ENCODE data around the gene PACSIN1. TPM values are rescaled to one million over a fixed set of nuclear protein-coding genes. Genes with fewer than 3 reads are reported as not detected.
"Not testable (repeated sequence)": the region's sequence is repeated elsewhere in the genome, so short reads cannot be mapped to it uniquely, and the experiment has no call there.

The PACSIN1 gene
- total and polyA plus RNA-seq, 2 experiments from 2014 or later = 0.05 to 0.37 TPM

GRCh38 chr6:34475767-34476328 lies 10.0 kb downstream of the PACSIN1 start:
- H3K4me3 ChIP-seq = no peak overlapping the region
- H3K4me2 ChIP-seq = no peak overlapping the region
- no peak overlapping the region for H3K27ac ChIP-seq
- no peaks in the 10 kb centered on the region for H4K20me1 ChIP-seq (ENCODE audit: insufficient read depth, poor library complexity, severe bottlenecking)
- WGBS (ENCODE audit: low lambda C conversion rate, missing lambda C conversion rate) = 80% methylated on average over 7 of the region's 7 CpGs
- DNase-seq (ENCODE audit: low spot score) = no peak
- H3K4me1 ChIP-seq (ENCODE audit: insufficient read depth) = no peaks in the 10 kb centered on the region
- H3K36me3 ChIP-seq (replicated peaks; ENCODE audit: insufficient read depth, low read depth) = no peaks in the 10 kb centered on the region
- TF ChIP-seq EZH2 (IDR thresholded peaks at IDR 0.05; ENCODE audit: borderline replicate concordance) = no peak
- no peak for TF ChIP-seq CTCF (IDR thresholded peaks at IDR 0.05; ENCODE audit: poor library complexity)
- no peak for TF ChIP-seq EZH2phosphoT487 (IDR thresholded peaks at IDR 0.05; ENCODE audit: low read depth, severe bottlenecking, unreplicated experiment)
- no peaks in the 10 kb centered on the region for H3K27me3 ChIP-seq
- no peaks in the 10 kb centered on the region for H3K79me2 ChIP-seq
- H3K9me3 ChIP-seq (ENCODE audit: low read depth) = no peaks in the 10 kb centered on the region
- H3K9me2 ChIP-seq (replicated peaks; ENCODE audit: insufficient read depth) = no peaks in the 10 kb centered on the region
- H2AFZ ChIP-seq = no peak overlapping the region

- H3K4me2 ChIP-seq = no peak overlapping the region
- no peaks in the 10 kb centered on the region for H4K20me1 ChIP-seq (ENCODE audit: insufficient read depth, poor library complexity, severe bottlenecking)
- H3K27ac ChIP-seq = no peak overlapping the region
- H3K4me1 ChIP-seq (ENCODE audit: insufficient read depth) = no peaks in the 10 kb centered on the region
- H3K4me3 ChIP-seq = no peak overlapping the region
- H3K9me2 ChIP-seq (replicated peaks; ENCODE audit: insufficient read depth) = no peaks in the 10 kb centered on the region
- H3K27me3 ChIP-seq = no peaks in the 10 kb centered on the region
- no peak overlapping the region for H2AFZ ChIP-seq
- no peaks in the 10 kb centered on the region for H3K9me3 ChIP-seq (ENCODE audit: low read depth)
- DNase-seq (ENCODE audit: low spot score) = no peak
- H3K36me3 ChIP-seq (replicated peaks; ENCODE audit: insufficient read depth, low read depth) = no peaks in the 10 kb centered on the region
- no peak for TF ChIP-seq EZH2 (IDR thresholded peaks at IDR 0.05; ENCODE audit: borderline replicate concordance)
- 67% methylated on average over 3 of the region's 5 CpGs for WGBS (ENCODE audit: low lambda C conversion rate, missing lambda C conversion rate)
- H3K79me2 ChIP-seq = no peaks in the 10 kb centered on the region
These were observed 10.6 kb downstream of the PACSIN1 start for GRCh38 chr6:34476447-34476846.

- no peaks in the 10 kb centered on the region for H3K27me3 ChIP-seq
- no peak overlapping the region for H3K4me3 ChIP-seq
- H3K9me2 ChIP-seq (replicated peaks; ENCODE audit: insufficient read depth) = no peaks in the 10 kb centered on the region
- H2AFZ ChIP-seq = no peak overlapping the region
- WGBS (ENCODE audit: low lambda C conversion rate, missing lambda C conversion rate) = 75% methylated on average over 5 of the region's 5 CpGs
- H3K9me3 ChIP-seq (ENCODE audit: low read depth) = no peaks in the 10 kb centered on the region
- H3K4me2 ChIP-seq = no peak overlapping the region
- DNase-seq (ENCODE audit: low spot score) = no peak
- H4K20me1 ChIP-seq (ENCODE audit: insufficient read depth, poor library complexity, severe bottlenecking) = no peaks in the 10 kb centered on the region
- H3K27ac ChIP-seq = no peak overlapping the region
- no peaks in the 10 kb centered on the region for H3K4me1 ChIP-seq (ENCODE audit: insufficient read depth)
- TF ChIP-seq CTCF (IDR thresholded peaks at IDR 0.05; ENCODE audit: poor library complexity) (no peak), EZH2phosphoT487 (IDR thresholded peaks at IDR 0.05; ENCODE audit: low read depth, severe bottlenecking, unreplicated experiment) (no peak), EZH2 (IDR thresholded peaks at IDR 0.05; ENCODE audit: borderline replicate concordance) (no peak)
- no peaks in the 10 kb centered on the region for H3K79me2 ChIP-seq
- H3K36me3 ChIP-seq (replicated peaks; ENCODE audit: insufficient read depth, low read depth) = no peaks in the 10 kb centered on the region
These were observed 11.0 kb downstream of the PACSIN1 start for GRCh38 chr6:34476921-34477320.

- DNase-seq (ENCODE audit: low spot score) = no peak
- H3K4me2 ChIP-seq = no peak overlapping the region
- H3K27me3 ChIP-seq = no peaks in the 10 kb centered on the region
- H3K4me3 ChIP-seq = no peak overlapping the region
- no peaks in the 10 kb centered on the region for H3K9me3 ChIP-seq (ENCODE audit: low read depth)
- H3K79me2 ChIP-seq = no peaks in the 10 kb centered on the region
- H3K27ac ChIP-seq = no peak overlapping the region
- TF ChIP-seq EZH2 (IDR thresholded peaks at IDR 0.05; ENCODE audit: borderline replicate concordance) (no peak), EZH2phosphoT487 (IDR thresholded peaks at IDR 0.05; ENCODE audit: low read depth, severe bottlenecking, unreplicated experiment) (no peak), CTCF (IDR thresholded peaks at IDR 0.05; ENCODE audit: poor library complexity) (no peak)
- WGBS (ENCODE audit: low lambda C conversion rate, missing lambda C conversion rate) = 96% methylated on average over 4 of the region's 4 CpGs
- no peak overlapping the region for H2AFZ ChIP-seq
- H4K20me1 ChIP-seq (ENCODE audit: insufficient read depth, poor library complexity, severe bottlenecking) = no peaks in the 10 kb centered on the region
- no peaks in the 10 kb centered on the region for H3K4me1 ChIP-seq (ENCODE audit: insufficient read depth)
- no peaks in the 10 kb centered on the region for H3K36me3 ChIP-seq (replicated peaks; ENCODE audit: insufficient read depth, low read depth)
- no peaks in the 10 kb centered on the region for H3K9me2 ChIP-seq (replicated peaks; ENCODE audit: insufficient read depth)
These were observed 12.9 kb downstream of the PACSIN1 start for GRCh38 chr6:34478796-34479195.

- not testable (repeated sequence) for H3K4me3 ChIP-seq; DNase-seq (ENCODE audit: low spot score); H3K4me2 ChIP-seq; H2AFZ ChIP-seq; H3K27me3 ChIP-seq; H3K9me2 ChIP-seq (replicated peaks; ENCODE audit: insufficient read depth); H3K9me3 ChIP-seq (ENCODE audit: low read depth); H4K20me1 ChIP-seq (ENCODE audit: insufficient read depth, poor library complexity, severe bottlenecking); H3K27ac ChIP-seq; H3K79me2 ChIP-seq; H3K36me3 ChIP-seq (replicated peaks; ENCODE audit: insufficient read depth, low read depth); H3K4me1 ChIP-seq (ENCODE audit: insufficient read depth)
- 93% methylated on average over 5 of the region's 5 CpGs for WGBS (ENCODE audit: low lambda C conversion rate, missing lambda C conversion rate)
These were observed 17.9 kb downstream of the PACSIN1 start for GRCh38 chr6:34483781-34484180.

Measured in hepatocyte (in vitro differentiated cells).